Amniotic stem cell (primary cell): ENCODE data around the gene VAMP5.

Experiments used
- DNase-seq: peaks from one replicate; lab custom pipeline; 2025; lab: John Stamatoyannopoulos, UW

The VAMP5 gene

GRCh38 chr2:85635636-85636035 is 51.4 kb downstream of the VAMP5 start:
- DNase-seq: no peak

DNA sequence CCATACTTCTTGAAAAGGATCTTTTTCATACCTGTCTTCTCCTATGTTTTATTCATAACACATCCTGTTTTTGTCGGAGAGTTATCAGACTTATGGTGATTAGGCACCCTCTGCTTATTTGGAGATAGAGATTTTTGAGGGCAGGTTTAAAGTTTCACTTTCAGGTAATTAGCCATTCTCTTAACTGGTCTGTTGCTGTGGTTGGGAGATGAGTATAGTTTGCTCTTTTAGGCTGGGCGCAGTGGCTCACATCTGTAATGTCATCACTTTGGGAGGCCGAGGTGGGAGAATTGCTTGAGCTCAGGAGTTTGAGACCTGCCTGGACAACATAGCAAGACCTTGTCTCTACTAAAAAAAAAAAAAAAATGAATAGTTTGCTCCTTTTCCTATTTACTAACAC is 58.5 kb downstream of the VAMP5 start:
- no peak for DNase-seq
